Measurements from ENCODE around the gene MBTPS2.
A peak's percentile ranks its signal among the peaks of the same experiment; 100 is the strongest.
"Not testable (repeated sequence)": the region's sequence is repeated elsewhere in the genome, so short reads cannot be mapped to it uniquely, and the experiment has no call there.

MBTPS2 gene

GRCh38 chrX:21839334-21840192, at the start of gene MBTPS2:
TSS of gene MBTPS2 (plus strand) at chrX:21839617. CDS start at chrX:21839735, 118 bp downstream.
- DNase-seq = peak; percentile 93

- no peak for DNase-seq
Measured at GRCh38 chrX:21798677-21799219, 40.7 kb upstream of the MBTPS2 start.

GRCh38 chrX:21799767-21800166, 39.6 kb upstream of the MBTPS2 start:
- no peak for DNase-seq

- DNase-seq = no peak
Measured at GRCh38 chrX:21800344-21800770, 39.1 kb upstream of the MBTPS2 start.

- DNase-seq = no peak
Measured at GRCh38 chrX:21802054-21802670, 37.3 kb upstream of the MBTPS2 start.

- DNase-seq = no peak
Measured at GRCh38 chrX:21802839-21803238, 36.6 kb upstream of the MBTPS2 start.

- no peak for DNase-seq
Measured at GRCh38 chrX:21806691-21807090, 32.7 kb upstream of the MBTPS2 start.

GRCh38 chrX:21811832-21812231, 27.6 kb upstream of the MBTPS2 start:
- no peak for DNase-seq

- DNase-seq = no peak
Measured at GRCh38 chrX:21812628-21813027, 26.8 kb upstream of the MBTPS2 start.

- DNase-seq = no peak
Measured at GRCh38 chrX:21813612-21814368, 25.6 kb upstream of the MBTPS2 start.

- no peak for DNase-seq
Measured at GRCh38 chrX:21816136-21816535, 23.3 kb upstream of the MBTPS2 start.

GRCh38 chrX:21820170-21820569, 19.2 kb upstream of the MBTPS2 start:
- not testable (repeated sequence) for DNase-seq

- DNase-seq = no peak
Measured at GRCh38 chrX:21821875-21822274, 17.5 kb upstream of the MBTPS2 start.

GRCh38 chrX:21831496-21831895, 7.9 kb upstream of the MBTPS2 start:
- no peak for DNase-seq

- DNase-seq = no peak
Measured at GRCh38 chrX:21837056-21837455, 2.4 kb upstream of the MBTPS2 start.

GRCh38 chrX:21838937-21839333, 482 bp upstream of the MBTPS2 start:
- peak; percentile 72 for DNase-seq

GRCh38 chrX:21840193-21840545, 752 bp downstream of the MBTPS2 start:
- peak; percentile 43 for DNase-seq

- DNase-seq = no peak
Measured at GRCh38 chrX:21843179-21843578, 3.8 kb downstream of the MBTPS2 start.

- no peak for DNase-seq
Measured at GRCh38 chrX:21845096-21845495, 5.7 kb downstream of the MBTPS2 start.

- no peak for DNase-seq
Measured at GRCh38 chrX:21847342-21847741, 7.9 kb downstream of the MBTPS2 start.

GRCh38 chrX:21853578-21853977, 14.2 kb downstream of the MBTPS2 start:
- DNase-seq = no peak

GRCh38 chrX:21855937-21856415, 16.6 kb downstream of the MBTPS2 start, which contains the start of gene YY2:
TSS of gene YY2 (plus strand) at chrX:21855987. CDS start at chrX:21856485, 498 bp downstream.
- DNase-seq = no peak

GRCh38 chrX:21856504-21856903, 17.1 kb downstream of the MBTPS2 start:
- DNase-seq = no peak

Measured in NCI-H526 treated with DMSO at 0.1 percent for 48 hours (cell line).